H1 (cell line): Measurements from ENCODE around the gene HEPACAM. TPM values are rescaled to one million over a fixed set of nuclear protein-coding genes. Genes with fewer than 3 reads are reported as not detected.

ENCODE experiments used
- CHD7 ChIP-seq: fragments of 300-600 bp; sonication (generic); IDR thresholded peaks from 2 replicates; pipeline ENCODE4 v1.7.1; 2012; ENCODE audit warnings: low read length, moderate library complexity, mild to moderate bottlenecking, inconsistent platforms; ENCODE audit not compliant: insufficient replicate concordance
- RAD21 ChIP-seq, 2 experiments: IDR thresholded peaks in 1 of 2; conservative IDR thresholded peaks in 1 of 2; 2 replicates each; pipeline ENCODE4 v1.6.1; 2011; ENCODE audit warnings: low read depth in 2 of 2, low read length in 2 of 2, improper control_type of control experiment in 1 of 2, inconsistent platforms in 1 of 2, mild to moderate bottlenecking in 1 of 2, moderate library complexity in 1 of 2
- polyA plus RNA-seq, 7 experiments: library from polyadenylated mRNA; depleted of rRNA in 3 of 7; stranded (reverse) in 5 of 7; unstranded in 2 of 7; fragments of >200 nt in 5 of 7; fragments of 200-250 nt in 2 of 7; gene quantifications; 1 replicate in 5 of 7; 2 replicates in 1 of 7; 4 replicates in 1 of 7; pipeline versions ENCODE4 v1.2.1 to v1.2.3, GENCODE V29; 2011 to 2013; ENCODE audit warnings: missing spikeins in 2 of 7, mixed read lengths in 2 of 7
- total RNA-seq: library from RNA; stranded (reverse); fragmentation: NEBNext Ultra II Directional; extraction: Animal tissue kit (Norgen Biotek cat#: 25700); gene quantifications from 2 replicates; pipeline ENCODE4 v1.2.1, GENCODE V29; 2021

The HEPACAM gene
- total and polyA plus RNA-seq, 2 of the 8 experiments (the other 6 are each of a cell fraction or from before 2014, with no cell fraction given) = not detected

- TF ChIP-seq CHD7 (no peak), RAD21 (IDR thresholded peaks at IDR 0.05 in 1 of 2, conservative IDR thresholded peaks at IDR 0.05 in 1 of 2; ENCODE audit: low read depth in 2 of 2, low read length in 2 of 2) (no peak)
- TF ChIP-seq, all 59 proteins: peak for 0
Measured at GRCh38 chr11:124869856-124870387, 65.9 kb downstream of the HEPACAM start (continued).
